WTC11 (cell line): ENCODE results near the gene SBNO1. TPM values are rescaled to one million over a fixed set of nuclear protein-coding genes. Genes with fewer than 3 reads are reported as not detected.

Experiments
- ATAC-seq: fragments of 200-7000 bp; cut with Tn5 transposase; 2 replicates; pipeline ENCODE4 v1.10.0; 2021; ENCODE audit warnings: mild to moderate bottlenecking, moderate library complexity
- CTCF ChIA-PET: fragments of 300-600 bp; sonication (Branson Sonifier 250); formaldehyde crosslinking; loops from one replicate; lab custom pipeline; 2021; ENCODE audit warnings: antibody characterized with exemption; lab: Charles Lee
- POLR2A ChIA-PET: fragments of 350-600 bp; sonication (Branson Sonifier 250); formaldehyde crosslinking; loops from one replicate; lab custom pipeline; 2021; ENCODE audit warnings: antibody characterized with exemption; lab: Charles Lee
- DNase-seq: peaks from one replicate; pipeline ENCODE4 v3.0.0; 2021; ENCODE audit warnings: low spot score
- H3K27ac Mint-ChIP-seq: 2 replicates; pipeline ENCODE4 v1.8.0; 2021; ENCODE audit warnings: mixed read lengths
- H3K27me3 Mint-ChIP-seq: 2 replicates; pipeline ENCODE4 v1.8.0; 2021; ENCODE audit warnings: low read depth, mild to moderate bottlenecking, moderate library complexity, mixed read lengths
- H3K36me3 Mint-ChIP-seq: 2 replicates; pipeline ENCODE4 v1.8.0; 2021; ENCODE audit warnings: mixed read lengths
- H3K4me1 Mint-ChIP-seq: 2 replicates; pipeline ENCODE4 v1.8.0; 2022; ENCODE audit warnings: mixed read lengths
- H3K4me3 Mint-ChIP-seq: 2 replicates; pipeline ENCODE4 v1.8.0; 2021; ENCODE audit warnings: mild to moderate bottlenecking, moderate library complexity, mixed read lengths
- H3K9me3 Mint-ChIP-seq: 2 replicates; pipeline ENCODE4 v1.8.0; 2021; ENCODE audit warnings: mixed read lengths
- ATF1 ChIP-seq: sonication (generic); formaldehyde crosslinking; IDR thresholded peaks from 2 replicates; pipeline ENCODE4 v1.8.1; 2023; ENCODE audit warnings: mild to moderate bottlenecking, moderate library complexity, missing genetic modification reagents
- CREB1 ChIP-seq: sonication (generic); formaldehyde crosslinking; IDR thresholded peaks from 2 replicates; pipeline ENCODE4 v1.8.0; 2023; ENCODE audit warnings: mild to moderate bottlenecking, missing genetic modification reagents
- CREM ChIP-seq: sonication (generic); formaldehyde crosslinking; IDR thresholded peaks from 2 replicates; pipeline ENCODE4 v1.8.1; 2022; ENCODE audit warnings: mild to moderate bottlenecking, missing genetic modification reagents, moderate library complexity
- ESRRA ChIP-seq: sonication (generic); formaldehyde crosslinking; IDR thresholded peaks from 2 replicates; pipeline ENCODE4 v1.8.1; 2022; ENCODE audit warnings: mild to moderate bottlenecking, missing genetic modification reagents, borderline replicate concordance
- FOXK1 ChIP-seq: sonication (generic); formaldehyde crosslinking; IDR thresholded peaks from 2 replicates; pipeline ENCODE4 v1.8.0; 2022; ENCODE audit warnings: mild to moderate bottlenecking, moderate library complexity, missing genetic modification reagents
- NFATC4 ChIP-seq: fragments of 250-450 bp; sonication (Bioruptor Pico); IDR thresholded peaks from 2 replicates; pipeline ENCODE4 v1.9.0; 2021; ENCODE audit warnings: mild to moderate bottlenecking
- NR1H2 ChIP-seq: sonication (generic); formaldehyde crosslinking; IDR thresholded peaks from 2 replicates; pipeline ENCODE4 v1.9.0; 2021; ENCODE audit warnings: mild to moderate bottlenecking, moderate library complexity, missing genetic modification reagents
- NR2C2 ChIP-seq: sonication (generic); formaldehyde crosslinking; IDR thresholded peaks from 2 replicates; pipeline ENCODE4 v1.8.0; 2022; ENCODE audit warnings: mild to moderate bottlenecking, missing genetic modification reagents
- OVOL2 ChIP-seq: fragments of 250-450 bp; sonication (Bioruptor Pico); IDR thresholded peaks from 2 replicates; pipeline ENCODE4 v1.9.0; 2021; ENCODE audit warnings: mild to moderate bottlenecking, borderline replicate concordance
- RELA ChIP-seq: sonication (generic); formaldehyde crosslinking; IDR thresholded peaks from 2 replicates; pipeline ENCODE4 v1.8.1; 2022; ENCODE audit warnings: missing genetic modification reagents, mild to moderate bottlenecking, borderline replicate concordance
- TEAD1 ChIP-seq: sonication (generic); formaldehyde crosslinking; IDR thresholded peaks from 2 replicates; pipeline ENCODE4 v1.8.0; 2022; ENCODE audit warnings: mild to moderate bottlenecking, missing genetic modification reagents
- ZNF232 ChIP-seq: sonication (generic); formaldehyde crosslinking; IDR thresholded peaks from 2 replicates; pipeline ENCODE4 v1.8.0; 2022; ENCODE audit warnings: mild to moderate bottlenecking, missing genetic modification reagents
- ZNF671 ChIP-seq: fragments of 250-450 bp; sonication (Bioruptor Pico); IDR thresholded peaks from 2 replicates; pipeline ENCODE4 v1.8.0; 2021; ENCODE audit warnings: mild to moderate bottlenecking
- total RNA-seq: library from RNA; stranded (reverse); gene quantifications from 3 replicates; pipeline ENCODE4 v1.2.3, GENCODE V29; 2021
- TF ChIP-seq, protein P1 (sequence below): sonication (generic); formaldehyde crosslinking; IDR thresholded peaks from 2 replicates; pipeline ENCODE4 v1.8.0; 2022; ENCODE audit warnings: mild to moderate bottlenecking, missing genetic modification reagents
- TF ChIP-seq, protein P2 (sequence below): fragments of 250-450 bp; sonication (Bioruptor Pico); IDR thresholded peaks from 2 replicates; pipeline ENCODE4 v1.9.0; 2021; ENCODE audit warnings: mild to moderate bottlenecking
- TF ChIP-seq, protein P3 (sequence below): sonication (generic); formaldehyde crosslinking; IDR thresholded peaks from 2 replicates; pipeline ENCODE4 v1.8.0; 2022; ENCODE audit warnings: mild to moderate bottlenecking, missing genetic modification reagents
- TF ChIP-seq, protein P4 (sequence below): sonication (generic); formaldehyde crosslinking; IDR thresholded peaks from 2 replicates; pipeline ENCODE4 v1.8.1; 2022; ENCODE audit warnings: mild to moderate bottlenecking, missing genetic modification reagents, moderate library complexity, borderline replicate concordance
- TF ChIP-seq, protein P5 (sequence below): sonication (generic); formaldehyde crosslinking; conservative IDR thresholded peaks from 2 replicates; pipeline ENCODE4 v1.8.1; 2023; ENCODE audit warnings: mild to moderate bottlenecking, low read depth, missing genetic modification reagents, moderate library complexity
- TF ChIP-seq, protein P6 (sequence below): sonication (generic); formaldehyde crosslinking; IDR thresholded peaks from 2 replicates; pipeline ENCODE4 v1.8.1; 2023; ENCODE audit warnings: mild to moderate bottlenecking, missing genetic modification reagents, moderate library complexity
- TF ChIP-seq, protein P7 (sequence below): sonication (generic); formaldehyde crosslinking; IDR thresholded peaks from 2 replicates; pipeline ENCODE4 v1.8.1; 2023; ENCODE audit warnings: mild to moderate bottlenecking, missing genetic modification reagents

The SBNO1 gene
- total RNA-seq, 1 experiment from 2014 or later, result 52.2 TPM

DNA sequence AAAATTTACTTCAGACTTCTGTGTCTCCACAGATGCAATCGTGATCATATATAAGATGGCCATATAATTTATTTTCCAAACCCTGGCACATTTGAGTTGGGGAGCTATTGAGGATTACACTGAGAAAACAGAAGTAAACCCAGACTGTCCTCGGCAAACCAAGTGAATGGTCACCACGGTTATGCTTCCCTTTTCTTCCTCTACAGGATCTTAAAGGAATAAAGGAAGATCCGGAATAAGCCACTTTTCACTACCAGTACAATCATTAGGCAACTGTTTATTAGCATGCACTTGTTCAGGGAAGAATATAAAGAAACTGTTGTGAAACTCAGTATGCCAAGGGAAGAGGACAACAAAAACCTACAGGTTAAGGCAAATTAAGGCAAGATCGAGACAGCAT lies 27.6 kb downstream of the SBNO1 start (continued):
- TF ChIP-seq, protein P1, sequence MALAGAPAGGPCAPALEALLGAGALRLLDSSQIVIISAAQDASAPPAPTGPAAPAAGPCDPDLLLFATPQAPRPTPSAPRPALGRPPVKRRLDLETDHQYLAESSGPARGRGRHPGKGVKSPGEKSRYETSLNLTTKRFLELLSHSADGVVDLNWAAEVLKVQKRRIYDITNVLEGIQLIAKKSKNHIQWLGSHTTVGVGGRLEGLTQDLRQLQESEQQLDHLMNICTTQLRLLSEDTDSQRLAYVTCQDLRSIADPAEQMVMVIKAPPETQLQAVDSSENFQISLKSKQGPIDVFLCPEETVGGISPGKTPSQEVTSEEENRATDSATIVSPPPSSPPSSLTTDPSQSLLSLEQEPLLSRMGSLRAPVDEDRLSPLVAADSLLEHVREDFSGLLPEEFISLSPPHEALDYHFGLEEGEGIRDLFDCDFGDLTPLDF (CRISPR knock-in tag), result no peak
- TF ChIP-seq CREB1 (CRISPR knock-in tag) (no peak), NR2C2 (CRISPR knock-in tag) (no peak), ZNF671 (no peak), CREM (CRISPR knock-in tag) (no peak), ESRRA (CRISPR knock-in tag) (no peak)
- TF ChIP-seq, protein P2, sequence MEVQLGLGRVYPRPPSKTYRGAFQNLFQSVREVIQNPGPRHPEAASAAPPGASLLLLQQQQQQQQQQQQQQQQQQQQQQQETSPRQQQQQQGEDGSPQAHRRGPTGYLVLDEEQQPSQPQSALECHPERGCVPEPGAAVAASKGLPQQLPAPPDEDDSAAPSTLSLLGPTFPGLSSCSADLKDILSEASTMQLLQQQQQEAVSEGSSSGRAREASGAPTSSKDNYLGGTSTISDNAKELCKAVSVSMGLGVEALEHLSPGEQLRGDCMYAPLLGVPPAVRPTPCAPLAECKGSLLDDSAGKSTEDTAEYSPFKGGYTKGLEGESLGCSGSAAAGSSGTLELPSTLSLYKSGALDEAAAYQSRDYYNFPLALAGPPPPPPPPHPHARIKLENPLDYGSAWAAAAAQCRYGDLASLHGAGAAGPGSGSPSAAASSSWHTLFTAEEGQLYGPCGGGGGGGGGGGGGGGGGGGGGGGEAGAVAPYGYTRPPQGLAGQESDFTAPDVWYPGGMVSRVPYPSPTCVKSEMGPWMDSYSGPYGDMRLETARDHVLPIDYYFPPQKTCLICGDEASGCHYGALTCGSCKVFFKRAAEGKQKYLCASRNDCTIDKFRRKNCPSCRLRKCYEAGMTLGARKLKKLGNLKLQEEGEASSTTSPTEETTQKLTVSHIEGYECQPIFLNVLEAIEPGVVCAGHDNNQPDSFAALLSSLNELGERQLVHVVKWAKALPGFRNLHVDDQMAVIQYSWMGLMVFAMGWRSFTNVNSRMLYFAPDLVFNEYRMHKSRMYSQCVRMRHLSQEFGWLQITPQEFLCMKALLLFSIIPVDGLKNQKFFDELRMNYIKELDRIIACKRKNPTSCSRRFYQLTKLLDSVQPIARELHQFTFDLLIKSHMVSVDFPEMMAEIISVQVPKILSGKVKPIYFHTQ (CRISPR knock-in tag), result no peak
- TF ChIP-seq, protein P3, sequence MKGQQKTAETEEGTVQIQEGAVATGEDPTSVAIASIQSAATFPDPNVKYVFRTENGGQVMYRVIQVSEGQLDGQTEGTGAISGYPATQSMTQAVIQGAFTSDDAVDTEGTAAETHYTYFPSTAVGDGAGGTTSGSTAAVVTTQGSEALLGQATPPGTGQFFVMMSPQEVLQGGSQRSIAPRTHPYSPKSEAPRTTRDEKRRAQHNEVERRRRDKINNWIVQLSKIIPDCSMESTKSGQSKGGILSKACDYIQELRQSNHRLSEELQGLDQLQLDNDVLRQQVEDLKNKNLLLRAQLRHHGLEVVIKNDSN (CRISPR knock-in tag), result no peak
- TF ChIP-seq, all 79 proteins: peak for 0

DNA sequence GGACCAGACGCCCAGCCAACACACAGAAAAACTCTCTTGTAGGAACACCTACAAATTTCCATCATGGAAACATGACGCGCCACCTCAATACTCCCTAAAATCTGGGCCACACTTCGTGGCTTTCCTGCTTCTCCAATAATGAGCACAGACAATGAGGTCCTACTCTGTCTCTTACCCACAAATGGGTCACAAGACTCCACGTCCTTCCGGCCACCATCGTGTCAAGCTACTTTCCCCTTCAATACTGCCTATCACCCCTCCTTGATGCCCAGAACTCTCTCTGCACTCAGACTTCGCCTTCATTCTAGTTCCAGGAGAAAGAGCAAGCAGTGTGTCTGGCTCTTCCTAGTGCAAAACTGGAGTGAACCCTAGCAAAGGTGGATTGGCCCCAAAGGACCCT lies 28.1 kb downstream of the SBNO1 start:
- H3K27ac Mint-ChIP-seq, result no peak overlapping the region
- no peak overlapping the region for H3K4me3 Mint-ChIP-seq
- DNase-seq, result no peak
- POLR2A ChIA-PET, result no interaction called here
- no peak for ATAC-seq
- H3K9me3 Mint-ChIP-seq, result no peaks in the 10 kb centered on the region
- CTCF ChIA-PET, result no interaction called here
- peaks cover 57% of the 10 kb centered on the region for H3K36me3 Mint-ChIP-seq
- H3K27me3 Mint-ChIP-seq, result no peaks in the 10 kb centered on the region
- TF ChIP-seq, protein P4, sequence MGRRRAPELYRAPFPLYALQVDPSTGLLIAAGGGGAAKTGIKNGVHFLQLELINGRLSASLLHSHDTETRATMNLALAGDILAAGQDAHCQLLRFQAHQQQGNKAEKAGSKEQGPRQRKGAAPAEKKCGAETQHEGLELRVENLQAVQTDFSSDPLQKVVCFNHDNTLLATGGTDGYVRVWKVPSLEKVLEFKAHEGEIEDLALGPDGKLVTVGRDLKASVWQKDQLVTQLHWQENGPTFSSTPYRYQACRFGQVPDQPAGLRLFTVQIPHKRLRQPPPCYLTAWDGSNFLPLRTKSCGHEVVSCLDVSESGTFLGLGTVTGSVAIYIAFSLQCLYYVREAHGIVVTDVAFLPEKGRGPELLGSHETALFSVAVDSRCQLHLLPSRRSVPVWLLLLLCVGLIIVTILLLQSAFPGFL (CRISPR knock-in tag), result no peak
- TF ChIP-seq TEAD1 (CRISPR knock-in tag) (no peak), RELA (CRISPR knock-in tag) (no peak), NR1H2 (no peak), FOXK1 (CRISPR knock-in tag) (no peak), ESRRA (CRISPR knock-in tag) (no peak), NFATC4 (no peak), ZNF232 (CRISPR knock-in tag) (no peak), ATF1 (no peak), CREB1 (CRISPR knock-in tag) (no peak), OVOL2 (CRISPR knock-in tag) (no peak)
- TF ChIP-seq, protein P5, sequence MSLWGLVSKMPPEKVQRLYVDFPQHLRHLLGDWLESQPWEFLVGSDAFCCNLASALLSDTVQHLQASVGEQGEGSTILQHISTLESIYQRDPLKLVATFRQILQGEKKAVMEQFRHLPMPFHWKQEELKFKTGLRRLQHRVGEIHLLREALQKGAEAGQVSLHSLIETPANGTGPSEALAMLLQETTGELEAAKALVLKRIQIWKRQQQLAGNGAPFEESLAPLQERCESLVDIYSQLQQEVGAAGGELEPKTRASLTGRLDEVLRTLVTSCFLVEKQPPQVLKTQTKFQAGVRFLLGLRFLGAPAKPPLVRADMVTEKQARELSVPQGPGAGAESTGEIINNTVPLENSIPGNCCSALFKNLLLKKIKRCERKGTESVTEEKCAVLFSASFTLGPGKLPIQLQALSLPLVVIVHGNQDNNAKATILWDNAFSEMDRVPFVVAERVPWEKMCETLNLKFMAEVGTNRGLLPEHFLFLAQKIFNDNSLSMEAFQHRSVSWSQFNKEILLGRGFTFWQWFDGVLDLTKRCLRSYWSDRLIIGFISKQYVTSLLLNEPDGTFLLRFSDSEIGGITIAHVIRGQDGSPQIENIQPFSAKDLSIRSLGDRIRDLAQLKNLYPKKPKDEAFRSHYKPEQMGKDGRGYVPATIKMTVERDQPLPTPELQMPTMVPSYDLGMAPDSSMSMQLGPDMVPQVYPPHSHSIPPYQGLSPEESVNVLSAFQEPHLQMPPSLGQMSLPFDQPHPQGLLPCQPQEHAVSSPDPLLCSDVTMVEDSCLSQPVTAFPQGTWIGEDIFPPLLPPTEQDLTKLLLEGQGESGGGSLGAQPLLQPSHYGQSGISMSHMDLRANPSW (CRISPR knock-in tag), result no peak
- TF ChIP-seq, protein P6, sequence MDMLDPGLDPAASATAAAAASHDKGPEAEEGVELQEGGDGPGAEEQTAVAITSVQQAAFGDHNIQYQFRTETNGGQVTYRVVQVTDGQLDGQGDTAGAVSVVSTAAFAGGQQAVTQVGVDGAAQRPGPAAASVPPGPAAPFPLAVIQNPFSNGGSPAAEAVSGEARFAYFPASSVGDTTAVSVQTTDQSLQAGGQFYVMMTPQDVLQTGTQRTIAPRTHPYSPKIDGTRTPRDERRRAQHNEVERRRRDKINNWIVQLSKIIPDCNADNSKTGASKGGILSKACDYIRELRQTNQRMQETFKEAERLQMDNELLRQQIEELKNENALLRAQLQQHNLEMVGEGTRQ, result no peak
- TF ChIP-seq, protein P7, sequence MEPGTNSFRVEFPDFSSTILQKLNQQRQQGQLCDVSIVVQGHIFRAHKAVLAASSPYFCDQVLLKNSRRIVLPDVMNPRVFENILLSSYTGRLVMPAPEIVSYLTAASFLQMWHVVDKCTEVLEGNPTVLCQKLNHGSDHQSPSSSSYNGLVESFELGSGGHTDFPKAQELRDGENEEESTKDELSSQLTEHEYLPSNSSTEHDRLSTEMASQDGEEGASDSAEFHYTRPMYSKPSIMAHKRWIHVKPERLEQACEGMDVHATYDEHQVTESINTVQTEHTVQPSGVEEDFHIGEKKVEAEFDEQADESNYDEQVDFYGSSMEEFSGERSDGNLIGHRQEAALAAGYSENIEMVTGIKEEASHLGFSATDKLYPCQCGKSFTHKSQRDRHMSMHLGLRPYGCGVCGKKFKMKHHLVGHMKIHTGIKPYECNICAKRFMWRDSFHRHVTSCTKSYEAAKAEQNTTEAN, result no peak
- TF ChIP-seq, protein P2 (CRISPR knock-in tag), result no peak
- no peaks in the 10 kb centered on the region for H3K4me1 Mint-ChIP-seq
